ENCODE measurements around the gene HSD3B7.

Gene HSD3B7

DNA sequence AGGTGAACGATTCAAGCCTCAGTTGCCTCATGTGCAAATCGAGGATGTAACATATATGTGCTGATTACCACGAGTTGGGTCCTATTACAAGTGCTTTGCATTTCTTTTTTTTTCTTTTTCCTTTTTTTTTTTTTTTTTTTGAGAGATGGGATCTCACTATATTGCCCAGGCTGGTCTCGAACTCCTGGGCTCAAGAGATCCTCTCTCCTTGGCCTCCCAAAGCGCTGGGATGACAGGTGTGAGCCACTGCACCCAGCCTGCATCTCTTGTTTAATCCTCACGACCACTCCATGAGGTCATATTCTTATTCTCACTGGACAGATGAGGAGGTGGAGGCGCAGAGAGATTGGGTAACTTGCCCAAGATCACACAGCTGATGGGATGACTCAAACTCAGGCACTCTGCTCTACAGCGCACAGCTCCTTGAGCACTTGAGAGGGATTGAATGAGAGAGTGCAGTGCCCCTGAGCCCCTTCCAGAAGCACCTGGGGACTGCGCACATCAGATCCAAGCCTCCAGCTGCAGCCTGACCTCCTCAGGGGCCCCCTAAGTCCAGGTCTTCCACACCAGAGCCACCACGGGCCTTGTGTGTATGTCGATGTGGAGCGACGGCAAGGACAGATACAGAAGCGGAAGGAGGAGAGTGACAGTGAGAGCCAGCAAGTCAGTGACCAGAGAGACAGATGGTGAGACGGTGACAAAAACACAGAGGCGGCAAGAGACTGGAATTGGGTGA is 20.5 kb downstream of the HSD3B7 start:
- intact Hi-C loops (cut with DNase I; ENCODE audit: low total_unique reads) = no loop called here
- Histone ChIP-seq H3K9me3 (no peaks in the 10 kb centered on the region), H3K4me3 (no peak overlapping the region), H3K4me1 (peaks cover 0 to 4% (median under 1%) of the 10 kb centered on the region in 4 donors), H3K27ac (no peak overlapping the region), H3K36me3 (no peaks in the 10 kb centered on the region), H3K27me3 (peaks cover 0 to 42% of the 10 kb centered on the region in 2 donors)
- TF ChIP-seq, protein P1, sequence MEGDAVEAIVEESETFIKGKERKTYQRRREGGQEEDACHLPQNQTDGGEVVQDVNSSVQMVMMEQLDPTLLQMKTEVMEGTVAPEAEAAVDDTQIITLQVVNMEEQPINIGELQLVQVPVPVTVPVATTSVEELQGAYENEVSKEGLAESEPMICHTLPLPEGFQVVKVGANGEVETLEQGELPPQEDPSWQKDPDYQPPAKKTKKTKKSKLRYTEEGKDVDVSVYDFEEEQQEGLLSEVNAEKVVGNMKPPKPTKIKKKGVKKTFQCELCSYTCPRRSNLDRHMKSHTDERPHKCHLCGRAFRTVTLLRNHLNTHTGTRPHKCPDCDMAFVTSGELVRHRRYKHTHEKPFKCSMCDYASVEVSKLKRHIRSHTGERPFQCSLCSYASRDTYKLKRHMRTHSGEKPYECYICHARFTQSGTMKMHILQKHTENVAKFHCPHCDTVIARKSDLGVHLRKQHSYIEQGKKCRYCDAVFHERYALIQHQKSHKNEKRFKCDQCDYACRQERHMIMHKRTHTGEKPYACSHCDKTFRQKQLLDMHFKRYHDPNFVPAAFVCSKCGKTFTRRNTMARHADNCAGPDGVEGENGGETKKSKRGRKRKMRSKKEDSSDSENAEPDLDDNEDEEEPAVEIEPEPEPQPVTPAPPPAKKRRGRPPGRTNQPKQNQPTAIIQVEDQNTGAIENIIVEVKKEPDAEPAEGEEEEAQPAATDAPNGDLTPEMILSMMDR (IDR thresholded peaks at IDR 0.05) = no peak
- DNase-seq = no peak

DNA sequence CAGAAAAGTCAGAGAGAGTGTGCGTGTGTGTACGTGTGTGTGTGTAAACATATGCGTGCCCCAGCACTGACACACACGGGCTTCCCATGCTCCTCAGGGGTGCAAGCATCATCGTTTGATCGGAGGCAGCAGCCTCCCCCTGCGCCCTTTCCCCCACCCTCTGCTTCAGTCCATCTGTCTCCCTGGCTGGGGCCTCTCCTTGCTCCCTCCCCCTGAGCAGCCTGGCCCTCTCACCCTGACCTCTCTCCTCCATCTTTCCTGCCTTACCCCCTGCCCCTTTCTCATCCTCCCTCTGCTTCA is 21.0 kb downstream of the HSD3B7 start:
- intact Hi-C loops (cut with DNase I; ENCODE audit: low total_unique reads) = no loop called here
- H3K27ac ChIP-seq = no peak overlapping the region
- TF ChIP-seq, protein P1 (IDR thresholded peaks at IDR 0.05) = no peak
- H3K27me3 ChIP-seq = peaks cover 0 to 47% of the 10 kb centered on the region in 2 donors
- peaks cover 0 to 7% (median 3%) of the 10 kb centered on the region in 4 donors for H3K4me1 ChIP-seq
- H3K4me3 ChIP-seq = no peak overlapping the region
- H3K9me3 ChIP-seq = no peaks in the 10 kb centered on the region
- no peak for DNase-seq
- no peaks in the 10 kb centered on the region for H3K36me3 ChIP-seq

DNA sequence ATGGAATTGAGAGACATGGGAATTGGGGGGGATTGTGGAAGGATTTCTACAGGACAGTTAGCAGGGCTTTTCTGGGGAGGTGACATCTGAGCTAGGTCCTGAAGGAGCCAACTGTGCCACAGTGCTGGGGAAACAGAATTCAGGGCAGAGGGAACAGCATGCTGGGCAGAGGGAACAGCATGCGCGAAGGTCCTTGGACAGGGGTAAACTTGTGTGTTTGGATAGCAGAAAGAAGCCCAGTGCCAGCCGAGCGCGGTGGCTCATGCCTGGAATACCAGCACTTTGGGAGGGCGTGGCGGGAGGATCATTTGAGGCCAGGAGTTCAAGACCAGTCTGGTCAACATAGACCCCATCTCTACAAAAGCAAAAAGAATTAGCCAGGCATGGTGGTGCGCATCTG is 21.6 kb downstream of the HSD3B7 start:
- DNase-seq = no peak
- Histone ChIP-seq H3K27ac (no peak overlapping the region), H3K36me3 (no peaks in the 10 kb centered on the region), H3K4me3 (no peak overlapping the region), H3K9me3 (no peaks in the 10 kb centered on the region), H3K4me1 (peaks cover 0 to 8% (median 3%) of the 10 kb centered on the region in 4 donors), H3K27me3 (peaks cover 3 to 53% of the 10 kb centered on the region in 2 donors)
- TF ChIP-seq, protein P1 (IDR thresholded peaks at IDR 0.05) = no peak
- intact Hi-C loops (cut with DNase I; ENCODE audit: low total_unique reads) = no loop called here

DNA sequence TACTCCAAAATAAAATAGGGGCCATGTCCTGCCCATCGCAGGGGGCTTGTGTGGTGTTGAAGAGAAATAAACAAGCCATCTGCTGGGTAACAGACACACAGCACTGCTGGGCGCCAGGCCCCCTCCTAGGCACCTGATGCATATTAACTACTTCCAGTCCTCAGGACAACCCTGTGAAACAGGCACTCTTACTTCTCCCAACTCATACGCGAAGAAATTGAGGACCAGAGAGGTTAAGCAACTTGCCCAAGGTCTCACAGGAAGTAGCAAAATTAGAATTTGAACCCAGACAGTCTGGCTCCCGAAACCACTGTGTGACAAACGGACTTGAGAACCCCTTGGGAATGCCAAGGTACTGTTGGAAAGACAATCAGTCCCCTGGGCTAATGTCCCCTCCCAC is 22.7 kb downstream of the HSD3B7 start:
- intact Hi-C loops (cut with DNase I; ENCODE audit: low total_unique reads) = no loop called here
- Histone ChIP-seq H3K9me3 (no peaks in the 10 kb centered on the region), H3K27me3 (peaks cover 3 to 64% of the 10 kb centered on the region in 2 donors), H3K27ac (no peak overlapping the region), H3K4me3 (no peak overlapping the region), H3K36me3 (no peaks in the 10 kb centered on the region), H3K4me1 (peaks cover 0 to 8% (median 3%) of the 10 kb centered on the region in 4 donors)
- TF ChIP-seq, protein P1 (IDR thresholded peaks at IDR 0.05) = no peak
- DNase-seq = no peak

DNA sequence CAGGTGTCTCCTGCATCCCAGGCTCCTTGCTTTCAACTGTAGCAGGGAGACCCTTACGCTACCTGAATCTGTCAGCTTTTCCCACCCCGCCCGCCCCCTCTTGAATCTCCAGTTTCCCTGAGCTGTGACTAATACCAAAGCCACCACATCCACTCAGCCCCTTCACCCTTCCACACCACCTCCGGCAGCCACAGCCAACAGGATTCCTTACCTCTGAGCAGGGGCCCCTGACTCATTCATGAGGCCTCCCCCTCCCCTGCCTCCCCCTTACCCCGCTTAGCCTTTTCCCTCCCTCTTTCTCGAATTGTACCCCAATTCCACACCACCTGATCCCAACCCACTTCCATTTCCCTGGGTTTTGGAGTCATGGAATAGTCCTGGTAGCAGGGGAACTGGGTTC is 23.1 kb downstream of the HSD3B7 start:
- DNase-seq = no peak

More for the DNA sequence above, 23.1 kb downstream of the HSD3B7 start:
- no peak overlapping the region for H3K27ac ChIP-seq
- peaks cover 0 to 8% (median 3%) of the 10 kb centered on the region in 4 donors for H3K4me1 ChIP-seq
- no peak overlapping the region for H3K4me3 ChIP-seq
- H3K27me3 ChIP-seq = peaks cover 3 to 67% of the 10 kb centered on the region in 2 donors
- H3K36me3 ChIP-seq = no peaks in the 10 kb centered on the region
- TF ChIP-seq, protein P1 (IDR thresholded peaks at IDR 0.05) = no peak
- no peaks in the 10 kb centered on the region for H3K9me3 ChIP-seq
- intact Hi-C loops (cut with DNase I; ENCODE audit: low total_unique reads) = no loop called here
